ENCODE results near the gene XYLT2. TPM values are rescaled to one million over a fixed set of nuclear protein-coding genes. Genes with fewer than 3 reads are reported as not detected.

Gene XYLT2
- total RNA-seq, 1 experiment from 2014 or later = 26.4 TPM

GRCh38 chr17:50364715-50365114 is 18.8 kb downstream of the XYLT2 start:
- peaks cover 2% of the 10 kb centered on the region; the same call in 1 of the 2 replicates for H3K4me1 ChIP-seq (ENCODE audit: insufficient read depth, low read length)
- no peaks in the 10 kb centered on the region for H3K27me3 ChIP-seq (ENCODE audit: insufficient read depth, low read length)
- H3K9ac ChIP-seq (ENCODE audit: extremely low read depth, insufficient read length, low read length) = no peak overlapping the region
- no peak overlapping the region for H4K5ac ChIP-seq (ENCODE audit: insufficient read length, low read depth, low read length)
- H2BK12ac ChIP-seq (ENCODE audit: insufficient read length, low read depth, low read length) = no peak overlapping the region
- no CpG with 5 or more reads among the region's 9 CpGs for WGBS (ENCODE audit: extremely low coverage, insufficient read length, low lambda C conversion rate)
- H3T11ph ChIP-seq (ENCODE audit: low read length) = no peak overlapping the region
- H3K79me1 ChIP-seq (ENCODE audit: insufficient read depth, low read depth, low read length, poor library complexity, severe bottlenecking) = no peaks in the 10 kb centered on the region
- H3K18ac ChIP-seq (ENCODE audit: insufficient read length, low read depth, low read length) = no peak overlapping the region
- no peak overlapping the region for H2AFZ ChIP-seq (ENCODE audit: low read length)
- H3K14ac ChIP-seq (ENCODE audit: insufficient read depth, low read length) = no peak overlapping the region
- Mint-ChIP-seq H3K9me3 (no peaks in the 10 kb centered on the region), H3K36me3 (ENCODE audit: insufficient read depth in 1 of 3, low read depth in 3 of 3) (peaks cover 13 to 35% (median 34%) of the 10 kb centered on the region in 3 experiments), H3K27ac (peak overlapping the region in 2 of 3 experiments; percentile 66 to 90; a peak in 3 of 7 replicates), H3K4me1 (peaks cover 38 to 40% of the 10 kb centered on the region in 2 experiments), H3K4me3 (peak overlapping the region in 1 of 2 experiments; percentile 35; a peak in 2 of 5 replicates), H3K27me3 (ENCODE audit: low read depth) (no peaks in the 10 kb centered on the region)
- no peak overlapping the region for H4K91ac ChIP-seq (ENCODE audit: insufficient read length, low read depth, low read length)
- H3K56ac ChIP-seq (ENCODE audit: insufficient read length, low read depth, low read length) = no peak overlapping the region
- H2BK20ac ChIP-seq (ENCODE audit: low read depth, low read length, poor library complexity, severe bottlenecking) = no peak overlapping the region
- H3K4me2 ChIP-seq (ENCODE audit: insufficient read depth, insufficient read length, low read length) = no peak overlapping the region
- H3K27ac ChIP-seq (ENCODE audit: insufficient read length, low read depth, low read length) = no peak overlapping the region
- H2BK120ac ChIP-seq (ENCODE audit: low read depth, low read length, poor library complexity, severe bottlenecking) = no peak overlapping the region
- no peak overlapping the region for H2BK5ac ChIP-seq (ENCODE audit: insufficient read length, low read length)
- H3K79me2 ChIP-seq (ENCODE audit: insufficient read depth, low read length) = no peaks in the 10 kb centered on the region
- H3K4ac ChIP-seq (ENCODE audit: low read depth, low read length) = no peak overlapping the region
- peaks cover 3% of the 10 kb centered on the region for H4K20me1 ChIP-seq (ENCODE audit: control insufficient read depth, insufficient read depth, insufficient read length)
- no peak overlapping the region for H2AK5ac ChIP-seq (ENCODE audit: insufficient read length, low read length)
- no peak overlapping the region for H2BK15ac ChIP-seq (ENCODE audit: low read depth, low read length)
- peak; percentile 74 for DNase-seq
- no peaks in the 10 kb centered on the region for H3K9me3 ChIP-seq (ENCODE audit: control insufficient read depth, low read depth, low read length)
- TF ChIP-seq CTCF (conservative IDR thresholded peaks at IDR 0.05) = peak; percentile 26; the same call in 1 of the 3 replicates
- no peak overlapping the region for H4K8ac ChIP-seq (replicated peaks; ENCODE audit: insufficient read length, low read depth, low read length)
- H3K23me2 ChIP-seq (ENCODE audit: insufficient read length, low read depth, low read length, poor library complexity, severe bottlenecking) = no peaks in the 10 kb centered on the region
- H3K23ac ChIP-seq (ENCODE audit: insufficient read length, low read depth, low read length) = no peak overlapping the region
